GM18868 (cell line): Measurements from ENCODE around the gene INPP5B.

Source experiments
- ATAC-seq: cut with Tn5 transposase; IDR thresholded peaks from one replicate; pipeline ENCODE4 v1.9.1; 2021; ENCODE audit warnings: mild to moderate bottlenecking, moderate library complexity; ENCODE audit not compliant: unreplicated experiment

The INPP5B gene

GRCh38 chr1:37879865-37880264 is 67.0 kb downstream of the INPP5B start:
- ATAC-seq = no peak

GRCh38 chr1:37878071-37878470 is 68.8 kb downstream of the INPP5B start:
- ATAC-seq = no peak

GRCh38 chr1:37875833-37876232 is 71.0 kb downstream of the INPP5B start:
- no peak for ATAC-seq

DNA sequence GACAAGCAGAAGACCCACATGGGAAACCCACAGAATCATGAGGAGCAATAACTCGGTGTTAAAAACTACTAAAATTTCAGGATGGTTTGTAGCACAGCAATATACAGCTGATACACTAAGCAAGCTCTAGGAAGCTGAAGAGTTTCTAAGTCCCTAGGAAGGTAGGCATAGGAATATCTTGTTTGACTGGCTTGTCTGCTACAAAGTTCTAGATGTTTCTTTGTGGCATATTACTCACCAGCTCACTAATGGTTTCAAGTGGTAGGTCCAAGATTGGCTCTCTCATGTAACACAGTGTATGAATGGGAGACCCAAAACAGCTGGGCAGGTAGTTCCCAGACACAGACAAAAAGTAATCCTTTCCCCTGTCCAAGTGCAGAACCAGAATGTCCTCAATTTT is 74.2 kb downstream of the INPP5B start:
- no peak for ATAC-seq

DNA sequence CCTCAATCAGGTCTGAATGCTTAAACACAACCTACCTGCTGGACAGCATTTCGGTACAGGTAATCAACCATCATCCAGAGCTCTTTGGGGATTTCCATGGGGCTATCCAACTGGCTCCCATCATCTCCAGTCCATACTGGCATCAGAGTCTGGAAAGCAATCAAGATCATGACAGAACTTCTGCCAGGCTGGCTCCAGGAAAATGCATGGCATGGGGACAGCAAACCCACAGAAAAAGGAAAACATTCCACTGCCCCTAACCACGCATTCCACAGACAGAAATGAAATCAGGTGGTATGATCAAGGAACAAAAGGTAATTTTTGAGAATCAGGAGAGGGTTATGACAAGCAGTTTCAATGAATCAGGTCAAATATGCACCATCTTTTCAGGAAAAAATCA is 78.4 kb downstream of the INPP5B start:
- ATAC-seq = no peak

GRCh38 chr1:37867784-37868183 is 79.1 kb downstream of the INPP5B start:
- ATAC-seq = no peak

DNA sequence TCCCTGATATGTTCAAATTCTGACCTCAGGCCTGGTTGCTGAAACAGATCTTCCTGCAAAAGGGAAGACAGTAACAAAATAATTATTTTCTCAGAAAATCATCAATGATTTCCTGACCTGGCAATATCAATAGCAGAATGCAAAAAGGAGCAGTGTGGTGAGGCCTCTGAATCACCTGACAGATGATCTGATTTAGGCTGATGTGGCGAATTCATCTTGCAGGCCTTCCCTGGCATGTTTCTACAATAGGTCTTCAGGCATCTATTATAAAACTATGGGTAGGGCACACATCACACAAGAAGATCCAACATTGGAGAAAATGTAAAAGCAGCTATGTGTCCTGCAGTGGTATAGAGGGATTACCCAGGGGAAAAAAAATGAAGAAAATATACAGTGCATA is 80.4 kb downstream of the INPP5B start:
- ATAC-seq = no peak

GRCh38 chr1:37865348-37866120 is 81.3 kb downstream of the INPP5B start:
- ATAC-seq = no peak

GRCh38 chr1:37862330-37862729 is 84.5 kb downstream of the INPP5B start:
- no peak for ATAC-seq

GRCh38 chr1:37861151-37861550 is 85.7 kb downstream of the INPP5B start:
- ATAC-seq = no peak

- no peak for ATAC-seq
Observed at GRCh38 chr1:37860346-37860666, 86.5 kb downstream of the INPP5B start.

- ATAC-seq = peak; percentile 91
Observed at GRCh38 chr1:37859507-37860345, 87.1 kb downstream of the INPP5B start, which contains the start of gene MTF1. Gene MTF1 (minus strand): TSS chr1:37859592. CDS start chr1:37857658, 1,934 bp downstream.

- peak; percentile 23 for ATAC-seq
Observed at GRCh38 chr1:37858931-37859506, 87.8 kb downstream of the INPP5B start.

GRCh38 chr1:37854406-37854805 is 92.4 kb downstream of the INPP5B start:
- no peak for ATAC-seq

GRCh38 chr1:37853157-37853556 is 93.7 kb downstream of the INPP5B start:
- ATAC-seq = no peak

DNA sequence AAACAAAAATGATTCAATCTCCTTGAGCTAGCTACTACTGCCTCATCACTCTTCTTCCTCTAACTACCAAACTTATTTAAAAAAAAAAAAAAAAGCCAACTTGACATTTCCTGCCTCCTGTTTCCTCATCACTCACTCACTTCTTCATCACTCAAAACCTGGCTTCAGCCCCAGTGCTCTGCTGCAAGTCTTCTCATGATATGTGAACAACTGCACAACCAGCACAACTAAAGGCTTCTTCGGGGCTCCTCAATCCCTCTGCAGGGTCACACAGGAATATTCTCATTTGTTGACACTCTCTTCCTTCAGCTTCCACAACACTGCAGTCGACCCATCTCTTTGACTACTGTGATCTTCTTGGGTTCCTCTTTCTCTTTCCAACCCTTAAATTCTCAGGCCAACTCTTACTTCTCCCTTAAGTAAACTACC is 95.1 kb downstream of the INPP5B start:
- no peak for ATAC-seq

GRCh38 chr1:37851262-37851661 is 95.6 kb downstream of the INPP5B start:
- no peak for ATAC-seq

- no peak for ATAC-seq
Observed at GRCh38 chr1:37850352-37850955, 96.4 kb downstream of the INPP5B start.

DNA sequence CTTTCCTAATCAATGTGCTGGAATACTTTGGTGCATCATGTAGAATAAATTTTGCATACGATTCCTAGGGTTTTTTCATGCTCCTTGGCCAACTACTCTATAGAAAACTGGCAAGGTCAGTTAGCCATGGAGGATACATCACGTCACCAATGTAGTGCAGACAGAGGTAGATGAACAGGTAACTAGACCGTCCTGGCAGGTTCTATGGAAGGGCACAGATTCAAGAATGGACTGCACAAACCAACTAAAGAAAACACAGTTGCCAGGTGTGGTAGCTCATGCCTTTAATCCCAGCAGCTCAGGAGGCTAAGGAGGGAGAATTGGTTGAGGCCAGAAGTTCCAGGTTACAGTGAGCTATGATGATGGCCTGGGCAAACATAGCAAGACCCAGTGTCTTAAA is 97.4 kb downstream of the INPP5B start:
- no peak for ATAC-seq

DNA sequence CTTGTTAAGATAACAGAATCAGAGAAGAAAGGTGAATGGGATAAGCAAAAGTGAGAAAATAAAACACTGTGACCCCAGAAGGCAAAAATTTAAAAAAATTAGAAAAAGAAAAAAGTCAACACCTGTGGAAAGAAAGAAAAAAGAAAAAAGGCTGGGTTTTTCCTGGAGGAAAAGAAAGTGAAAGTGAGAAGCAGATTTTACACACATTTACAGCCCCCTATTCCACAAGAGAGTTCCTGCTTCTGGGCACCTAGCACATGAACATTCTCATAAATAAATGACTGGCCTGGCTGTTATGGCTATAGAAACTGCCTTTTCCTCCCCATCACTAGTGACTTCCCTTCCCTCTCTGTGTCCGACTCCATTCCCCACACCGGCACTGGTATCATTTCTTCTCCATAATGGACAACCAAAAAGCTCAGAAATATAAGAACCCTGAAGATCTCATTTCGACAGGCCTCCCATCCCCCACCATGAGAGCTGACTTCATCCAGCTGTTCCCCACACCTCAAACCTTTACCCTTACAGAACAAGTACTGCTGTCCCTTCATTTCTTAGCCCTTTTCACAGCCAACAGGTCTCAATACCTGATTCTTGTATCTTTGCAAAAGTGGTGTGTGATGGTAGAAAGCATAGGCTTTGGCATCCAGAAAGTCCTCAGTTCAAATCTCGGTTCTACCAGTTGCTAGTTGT is 100.1 kb downstream of the INPP5B start:
- ATAC-seq = no peak

- no peak for ATAC-seq
Observed at GRCh38 chr1:37845786-37846185, 101.1 kb downstream of the INPP5B start.
